HG03342 (cell line): ENCODE results near the gene ADAMTSL1.

Experiments used
- ATAC-seq: cut with Tn5 transposase; IDR thresholded peaks from one replicate; pipeline ENCODE4 v1.9.1; 2021; ENCODE audit warnings: mild to moderate bottlenecking, moderate library complexity; ENCODE audit not compliant: unreplicated experiment

ADAMTSL1 gene

GRCh38 chr9:18689921-18690320 is 216.0 kb downstream of the ADAMTSL1 start:
- no peak for ATAC-seq

- no peak for ATAC-seq
These were observed 218.3 kb downstream of the ADAMTSL1 start for GRCh38 chr9:18692268-18692667.

GRCh38 chr9:18692962-18693361 is 219.0 kb downstream of the ADAMTSL1 start:
- no peak for ATAC-seq

- no peak for ATAC-seq
These were observed 221.2 kb downstream of the ADAMTSL1 start for GRCh38 chr9:18694959-18695668.

- no peak for ATAC-seq
These were observed 225.0 kb downstream of the ADAMTSL1 start for GRCh38 chr9:18698992-18699391.

GRCh38 chr9:18699764-18700163 is 225.8 kb downstream of the ADAMTSL1 start:
- no peak for ATAC-seq

- ATAC-seq = no peak
These were observed 226.8 kb downstream of the ADAMTSL1 start for GRCh38 chr9:18700714-18701113.

- no peak for ATAC-seq
These were observed 229.4 kb downstream of the ADAMTSL1 start for GRCh38 chr9:18703151-18703900.

GRCh38 chr9:18703901-18704379 is 230.0 kb downstream of the ADAMTSL1 start:
- no peak for ATAC-seq

GRCh38 chr9:18705796-18706392 is 231.9 kb downstream of the ADAMTSL1 start:
- ATAC-seq = no peak

GRCh38 chr9:18706648-18707047 is 232.7 kb downstream of the ADAMTSL1 start:
- ATAC-seq = no peak

- ATAC-seq = no peak
These were observed 233.1 kb downstream of the ADAMTSL1 start for GRCh38 chr9:18707061-18707461.

GRCh38 chr9:18707489-18708205 is 233.7 kb downstream of the ADAMTSL1 start:
- ATAC-seq = no peak

GRCh38 chr9:18708429-18708828 is 234.5 kb downstream of the ADAMTSL1 start:
- no peak for ATAC-seq

GRCh38 chr9:18710065-18710464 is 236.1 kb downstream of the ADAMTSL1 start:
- ATAC-seq = no peak

- ATAC-seq = no peak
These were observed 243.8 kb downstream of the ADAMTSL1 start for GRCh38 chr9:18717759-18718158.

GRCh38 chr9:18718393-18718792 is 244.4 kb downstream of the ADAMTSL1 start:
- no peak for ATAC-seq

- no peak for ATAC-seq
These were observed 245.0 kb downstream of the ADAMTSL1 start for GRCh38 chr9:18718932-18719331.

- no peak for ATAC-seq
These were observed 246.7 kb downstream of the ADAMTSL1 start for GRCh38 chr9:18720691-18721090.

- no peak for ATAC-seq
These were observed 247.5 kb downstream of the ADAMTSL1 start for GRCh38 chr9:18721267-18721994.

GRCh38 chr9:18721995-18722310 is 248.0 kb downstream of the ADAMTSL1 start:
- ATAC-seq = no peak
